C4-2B (cell line): Measurements from ENCODE around the gene KLK12.

Experiments used
- ZFX ChIP-seq: fragments of 450-650 bp; IDR thresholded peaks from 2 replicates; pipeline ENCODE4 v1.6.1; 2017
- TF ChIP-seq, protein P1 (sequence below): fragments of 450-650 bp; conservative IDR thresholded peaks from 2 replicates; pipeline ENCODE4 v1.5.1; 2017; ENCODE audit warnings: mild to moderate bottlenecking

DNA sequence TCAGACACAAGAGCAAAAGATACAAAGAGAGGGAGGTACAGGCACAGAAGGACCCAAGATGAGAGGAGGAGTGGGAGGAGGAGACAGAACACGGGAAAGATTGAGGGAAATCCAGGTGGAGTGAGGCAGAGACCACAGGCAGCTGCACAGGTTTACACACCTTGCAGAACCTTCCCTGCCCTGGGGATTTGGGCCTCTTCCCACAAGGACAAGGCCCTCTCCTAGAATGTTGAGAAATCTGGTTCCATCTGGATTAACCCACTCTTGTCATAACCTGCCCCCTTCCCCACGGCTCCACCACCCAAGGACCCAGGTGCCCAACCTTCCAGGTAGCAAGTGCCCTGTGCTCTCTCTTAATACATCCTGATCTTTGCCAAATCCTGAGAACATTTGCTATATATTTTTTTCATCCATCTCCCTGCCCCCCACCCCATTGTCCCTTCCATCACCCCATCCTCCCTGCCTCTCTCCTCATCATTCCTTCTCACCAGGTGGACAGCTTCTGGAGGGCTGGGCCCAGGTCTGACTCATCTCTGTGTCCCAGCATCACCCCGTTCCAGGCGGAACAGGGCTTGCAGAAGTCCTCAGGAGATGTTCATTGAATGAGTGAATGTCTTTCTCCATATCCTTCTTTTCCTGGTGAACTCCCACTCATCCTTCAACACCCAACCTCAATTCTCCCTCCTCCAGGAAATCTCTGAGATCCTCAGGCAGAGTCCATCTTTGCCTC, 24.6 kb downstream of the KLK12 start:
- TF ChIP-seq, protein P1, sequence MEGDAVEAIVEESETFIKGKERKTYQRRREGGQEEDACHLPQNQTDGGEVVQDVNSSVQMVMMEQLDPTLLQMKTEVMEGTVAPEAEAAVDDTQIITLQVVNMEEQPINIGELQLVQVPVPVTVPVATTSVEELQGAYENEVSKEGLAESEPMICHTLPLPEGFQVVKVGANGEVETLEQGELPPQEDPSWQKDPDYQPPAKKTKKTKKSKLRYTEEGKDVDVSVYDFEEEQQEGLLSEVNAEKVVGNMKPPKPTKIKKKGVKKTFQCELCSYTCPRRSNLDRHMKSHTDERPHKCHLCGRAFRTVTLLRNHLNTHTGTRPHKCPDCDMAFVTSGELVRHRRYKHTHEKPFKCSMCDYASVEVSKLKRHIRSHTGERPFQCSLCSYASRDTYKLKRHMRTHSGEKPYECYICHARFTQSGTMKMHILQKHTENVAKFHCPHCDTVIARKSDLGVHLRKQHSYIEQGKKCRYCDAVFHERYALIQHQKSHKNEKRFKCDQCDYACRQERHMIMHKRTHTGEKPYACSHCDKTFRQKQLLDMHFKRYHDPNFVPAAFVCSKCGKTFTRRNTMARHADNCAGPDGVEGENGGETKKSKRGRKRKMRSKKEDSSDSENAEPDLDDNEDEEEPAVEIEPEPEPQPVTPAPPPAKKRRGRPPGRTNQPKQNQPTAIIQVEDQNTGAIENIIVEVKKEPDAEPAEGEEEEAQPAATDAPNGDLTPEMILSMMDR, result no peak
- no peak for TF ChIP-seq ZFX
